ENCODE measurements around the gene TMEM109.

TMEM109 gene

GRCh38 chr11:60895687-60896086 lies 18.3 kb upstream of the TMEM109 start:
- Histone ChIP-seq H3K14ac (ENCODE audit: low read length) (no peak overlapping the region), H4K91ac (ENCODE audit: low read depth, low read length) (no peak overlapping the region), H3K23ac (ENCODE audit: low read length) (no peak overlapping the region), H3K79me2 (ENCODE audit: control insufficient read depth, insufficient read depth, low read length, poor library complexity) (no peaks in the 10 kb centered on the region), H3K4me1 (ENCODE audit: control insufficient read depth in 1 of 2, insufficient read depth in 2 of 2, low read length in 2 of 2) (peaks cover 0 to 1% of the 10 kb centered on the region in 2 experiments), H2BK120ac (ENCODE audit: insufficient read depth, low read length, poor library complexity) (no peak overlapping the region), H3K9ac (ENCODE audit: low read length) (no peak overlapping the region), H3K79me1 (ENCODE audit: low read length) (no peaks in the 10 kb centered on the region), H4K12ac (ENCODE audit: low read depth, low read length) (no peak overlapping the region), H2AFZ (ENCODE audit: insufficient read depth, low read length, poor library complexity) (no peak overlapping the region), H2AK5ac (ENCODE audit: low read length) (no peak overlapping the region), H3K9me3 (ENCODE audit: insufficient read depth, low read depth, low read length) (no peaks in the 10 kb centered on the region), H3K27ac (ENCODE audit: low read depth, low read length) (no peak overlapping the region), H3K18ac (ENCODE audit: low read length) (no peak overlapping the region), H2BK12ac (ENCODE audit: low read length) (no peak overlapping the region), H4K8ac (ENCODE audit: low read depth, low read length) (no peak overlapping the region), H3K4me3 (ENCODE audit: low read depth, low read length) (no peak overlapping the region), H3K4me2 (ENCODE audit: low read length) (no peak overlapping the region), H3K27me3 (ENCODE audit: insufficient read depth, low read length) (no peaks in the 10 kb centered on the region), H3K4ac (ENCODE audit: low read depth, low read length) (no peak overlapping the region), H3K36me3 (ENCODE audit: control insufficient read depth in 1 of 2, insufficient read depth in 2 of 2, low read length in 2 of 2) (peaks cover 32 to 51% of the 10 kb centered on the region in 2 experiments), H2BK5ac (ENCODE audit: low read depth, low read length, poor library complexity) (no peak overlapping the region)
- WGBS (ENCODE audit: extremely low coverage, insufficient coverage, insufficient read length) = no CpG with 5 or more reads among the region's 5 CpGs
- no peak for DNase-seq

- no peak overlapping the region for H4K12ac ChIP-seq (ENCODE audit: low read depth, low read length)
- H2AFZ ChIP-seq (ENCODE audit: insufficient read depth, low read length, poor library complexity) = no peak overlapping the region
- H4K8ac ChIP-seq (ENCODE audit: low read depth, low read length) = no peak overlapping the region
- no peaks in the 10 kb centered on the region for H3K9me3 ChIP-seq (ENCODE audit: insufficient read depth, low read depth, low read length)
- H4K91ac ChIP-seq (ENCODE audit: low read depth, low read length) = no peak overlapping the region
- no peak overlapping the region for H2BK120ac ChIP-seq (ENCODE audit: insufficient read depth, low read length, poor library complexity)
- H3K4me2 ChIP-seq (ENCODE audit: low read length) = no peak overlapping the region
- H2BK12ac ChIP-seq (ENCODE audit: low read length) = no peak overlapping the region
- no CpG with 5 or more reads among the region's 4 CpGs for WGBS (ENCODE audit: extremely low coverage, insufficient coverage, insufficient read length)
- no peaks in the 10 kb centered on the region for H3K4me1 ChIP-seq (ENCODE audit: control insufficient read depth in 1 of 2, insufficient read depth in 2 of 2, low read length in 2 of 2)
- no peaks in the 10 kb centered on the region for H3K79me1 ChIP-seq (ENCODE audit: low read length)
- no peak overlapping the region for H2BK5ac ChIP-seq (ENCODE audit: low read depth, low read length, poor library complexity)
- H3K9ac ChIP-seq (ENCODE audit: low read length) = no peak overlapping the region
- no peak overlapping the region for H3K4me3 ChIP-seq (ENCODE audit: low read depth, low read length)
- H3K36me3 ChIP-seq (ENCODE audit: control insufficient read depth in 1 of 2, insufficient read depth in 2 of 2, low read length in 2 of 2) = peaks cover 40 to 65% of the 10 kb centered on the region in 2 experiments
- H3K18ac ChIP-seq (ENCODE audit: low read length) = no peak overlapping the region
- H3K4ac ChIP-seq (ENCODE audit: low read depth, low read length) = no peak overlapping the region
- no peaks in the 10 kb centered on the region for H3K27me3 ChIP-seq (ENCODE audit: insufficient read depth, low read length)
- H3K23ac ChIP-seq (ENCODE audit: low read length) = no peak overlapping the region
- no peak overlapping the region for H3K14ac ChIP-seq (ENCODE audit: low read length)
- no peak for DNase-seq
- H3K79me2 ChIP-seq (ENCODE audit: control insufficient read depth, insufficient read depth, low read length, poor library complexity) = no peaks in the 10 kb centered on the region
- H2AK5ac ChIP-seq (ENCODE audit: low read length) = no peak overlapping the region
- H3K27ac ChIP-seq (ENCODE audit: low read depth, low read length) = no peak overlapping the region
These were observed 16.5 kb upstream of the TMEM109 start for GRCh38 chr11:60897496-60897895.

- Histone ChIP-seq H3K4me3 (ENCODE audit: low read depth, low read length) (no peak overlapping the region), H3K9me3 (ENCODE audit: insufficient read depth, low read depth, low read length) (no peaks in the 10 kb centered on the region), H3K4me2 (ENCODE audit: low read length) (no peak overlapping the region), H3K27ac (ENCODE audit: low read depth, low read length) (no peak overlapping the region), H4K8ac (ENCODE audit: low read depth, low read length) (no peak overlapping the region), H3K79me1 (ENCODE audit: low read length) (no peaks in the 10 kb centered on the region), H2BK12ac (ENCODE audit: low read length) (no peak overlapping the region), H4K12ac (ENCODE audit: low read depth, low read length) (no peak overlapping the region), H3K23ac (ENCODE audit: low read length) (no peak overlapping the region), H3K36me3 (ENCODE audit: control insufficient read depth in 1 of 2, insufficient read depth in 2 of 2, low read length in 2 of 2) (peaks cover 49 to 69% of the 10 kb centered on the region in 2 experiments), H2BK120ac (ENCODE audit: insufficient read depth, low read length, poor library complexity) (no peak overlapping the region), H3K9ac (ENCODE audit: low read length) (no peak overlapping the region), H3K4me1 (ENCODE audit: control insufficient read depth in 1 of 2, insufficient read depth in 2 of 2, low read length in 2 of 2) (no peaks in the 10 kb centered on the region), H3K27me3 (ENCODE audit: insufficient read depth, low read length) (no peaks in the 10 kb centered on the region), H2BK5ac (ENCODE audit: low read depth, low read length, poor library complexity) (no peak overlapping the region), H4K91ac (ENCODE audit: low read depth, low read length) (no peak overlapping the region), H3K14ac (ENCODE audit: low read length) (no peak overlapping the region), H2AFZ (ENCODE audit: insufficient read depth, low read length, poor library complexity) (no peak overlapping the region), H3K4ac (ENCODE audit: low read depth, low read length) (no peak overlapping the region), H3K18ac (ENCODE audit: low read length) (no peak overlapping the region), H2AK5ac (ENCODE audit: low read length) (no peak overlapping the region), H3K79me2 (ENCODE audit: control insufficient read depth, insufficient read depth, low read length, poor library complexity) (no peaks in the 10 kb centered on the region)
- WGBS (ENCODE audit: extremely low coverage, insufficient coverage, insufficient read length) = no CpG with 5 or more reads among the region's 12 CpGs
- DNase-seq = peak; percentile 49 to 79
These were observed 14.7 kb upstream of the TMEM109 start for GRCh38 chr11:60899046-60899936.

- peaks cover under 1% of the 10 kb centered on the region in 2 experiments for H3K4me1 ChIP-seq (ENCODE audit: control insufficient read depth in 1 of 2, insufficient read depth in 2 of 2, low read length in 2 of 2)
- H3K79me1 ChIP-seq (ENCODE audit: low read length) = no peaks in the 10 kb centered on the region
- H3K18ac ChIP-seq (ENCODE audit: low read length) = no peak overlapping the region
- no peak overlapping the region for H2BK120ac ChIP-seq (ENCODE audit: insufficient read depth, low read length, poor library complexity)
- no peaks in the 10 kb centered on the region for H3K27me3 ChIP-seq (ENCODE audit: insufficient read depth, low read length)
- no peak overlapping the region for H3K23ac ChIP-seq (ENCODE audit: low read length)
- H4K8ac ChIP-seq (ENCODE audit: low read depth, low read length) = no peak overlapping the region
- H3K9ac ChIP-seq (ENCODE audit: low read length) = no peak overlapping the region
- no peak overlapping the region for H3K4me3 ChIP-seq (ENCODE audit: low read depth, low read length)
- no peak overlapping the region for H3K14ac ChIP-seq (ENCODE audit: low read length)
- no peaks in the 10 kb centered on the region for H3K9me3 ChIP-seq (ENCODE audit: insufficient read depth, low read depth, low read length)
- H2AK5ac ChIP-seq (ENCODE audit: low read length) = no peak overlapping the region
- no peak overlapping the region for H3K4ac ChIP-seq (ENCODE audit: low read depth, low read length)
- WGBS (ENCODE audit: extremely low coverage, insufficient coverage, insufficient read length) = no CpG with 5 or more reads among the region's 4 CpGs
- H3K79me2 ChIP-seq (ENCODE audit: control insufficient read depth, insufficient read depth, low read length, poor library complexity) = no peaks in the 10 kb centered on the region
- H2BK12ac ChIP-seq (ENCODE audit: low read length) = no peak overlapping the region
- H2BK5ac ChIP-seq (ENCODE audit: low read depth, low read length, poor library complexity) = no peak overlapping the region
- no peak overlapping the region for H2AFZ ChIP-seq (ENCODE audit: insufficient read depth, low read length, poor library complexity)
- H4K91ac ChIP-seq (ENCODE audit: low read depth, low read length) = no peak overlapping the region
- H3K36me3 ChIP-seq (ENCODE audit: control insufficient read depth in 1 of 2, insufficient read depth in 2 of 2, low read length in 2 of 2) = peaks cover 49 to 66% of the 10 kb centered on the region in 2 experiments
- H3K27ac ChIP-seq (ENCODE audit: low read depth, low read length) = no peak overlapping the region
- H3K4me2 ChIP-seq (ENCODE audit: low read length) = no peak overlapping the region
- H4K12ac ChIP-seq (ENCODE audit: low read depth, low read length) = no peak overlapping the region
- no peak for DNase-seq
These were observed 14.0 kb upstream of the TMEM109 start for GRCh38 chr11:60899977-60900376.

All from trophoblast cell (in vitro differentiated cells and primary cell).